ENCODE measurements around the gene THOC6.

DNA sequence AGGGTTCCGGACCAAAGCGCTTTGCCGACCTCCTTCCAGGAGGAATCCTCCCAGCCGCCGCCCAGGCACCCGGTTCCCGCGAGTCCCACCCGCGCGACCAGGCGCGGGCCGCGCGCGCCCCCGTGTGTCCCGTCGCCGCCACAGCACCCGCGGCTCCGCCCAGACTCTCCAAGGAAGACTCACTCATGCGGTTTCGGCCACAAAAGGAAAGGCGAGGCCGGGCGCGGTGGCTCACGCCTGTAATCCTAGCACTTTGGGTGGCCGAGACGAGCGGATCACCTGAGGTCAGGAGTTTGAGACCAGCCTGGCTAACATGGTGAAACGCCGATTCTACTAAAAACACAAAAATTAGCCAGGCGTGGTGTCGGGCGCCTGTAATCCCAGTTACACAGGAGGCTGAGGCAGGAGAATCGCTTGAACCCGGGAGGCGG lies 40.1 kb upstream of the THOC6 start:
- TF ChIP-seq TAF1 (IDR thresholded peaks at IDR 0.05; ENCODE audit: low read depth) (no peak), CREB1 (IDR thresholded peaks at IDR 0.05; ENCODE audit: low read depth) (no peak), EP300 (IDR thresholded peaks at IDR 0.05; ENCODE audit: borderline replicate concordance) (no peak), TEAD4 (IDR thresholded peaks at IDR 0.05) (no peak), CEBPB (IDR thresholded peaks at IDR 0.05) (no peak)

Measured in Ishikawa (cell line).